ENCODE data around the gene VPS26C.

The VPS26C gene

GRCh38 chr21:37200641-37201480 is 66.3 kb downstream of the VPS26C start:
- DNase-seq: no peak

- peak; percentile 18 for DNase-seq
Measured at GRCh38 chr21:37199057-37199924, 67.8 kb downstream of the VPS26C start.

DNA sequence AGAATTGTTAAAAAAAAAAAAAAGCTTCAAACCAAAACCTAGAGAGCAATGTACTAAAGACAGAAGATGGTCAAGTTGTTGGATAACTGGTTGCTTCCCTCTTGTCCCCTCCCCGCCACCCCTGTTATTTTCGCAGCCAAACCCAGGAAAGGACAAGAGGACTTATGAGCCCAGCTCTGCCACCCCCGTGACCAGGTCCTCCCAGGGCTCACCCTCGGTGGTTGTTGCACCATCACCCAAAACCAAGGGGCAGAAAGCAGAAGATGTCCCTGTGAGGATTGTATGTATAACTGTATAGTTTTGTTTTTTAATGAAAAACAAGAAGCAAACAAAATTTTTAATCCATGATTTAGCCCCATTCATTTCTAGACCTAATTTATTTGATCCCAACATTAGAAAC is 69.4 kb downstream of the VPS26C start:
- DNase-seq: no peak

DNA sequence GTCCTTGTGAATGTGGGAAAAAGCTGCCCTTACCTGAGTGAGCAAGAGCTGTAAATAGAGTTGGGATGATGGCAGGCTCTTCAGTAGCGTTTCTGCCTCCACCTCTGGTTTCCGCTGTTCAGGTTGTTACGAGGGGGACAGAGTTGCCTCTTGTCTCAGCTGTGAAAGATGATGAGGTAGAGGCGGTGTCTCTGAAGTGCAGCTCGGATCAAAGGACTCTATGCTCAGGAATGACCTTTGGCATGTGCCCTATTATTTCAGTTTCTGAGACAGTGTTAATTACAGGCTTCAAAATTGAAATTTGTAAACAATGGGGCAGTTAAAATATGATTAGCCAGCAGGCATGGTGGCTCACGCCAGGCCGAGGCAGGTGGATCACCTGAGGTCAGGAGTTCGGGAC is 70.3 kb downstream of the VPS26C start:
- no peak for DNase-seq

DNA sequence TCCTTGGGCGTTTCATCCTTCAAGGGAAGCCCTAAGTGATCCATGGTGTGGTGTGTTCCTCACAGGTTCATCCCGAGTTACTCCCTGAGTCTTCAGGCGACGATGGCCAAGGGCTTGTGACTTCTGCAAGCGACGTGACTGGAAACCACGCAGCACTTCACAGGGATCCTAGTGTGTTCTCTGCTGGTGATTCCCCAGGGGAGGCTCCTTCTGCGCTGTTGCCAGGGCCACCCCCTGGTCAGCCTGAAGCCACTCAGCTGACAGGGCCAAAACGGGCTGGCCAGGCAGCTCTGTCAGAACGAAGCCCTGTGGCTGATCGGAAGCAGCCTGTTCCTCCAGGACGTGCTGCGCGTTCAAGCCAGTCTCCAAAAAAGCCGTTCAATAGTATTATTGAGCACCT is 71.5 kb downstream of the VPS26C start:
- DNase-seq: no peak

- DNase-seq: no peak
Measured at GRCh38 chr21:37195059-37195458, 72.1 kb downstream of the VPS26C start.

- no peak for DNase-seq
Measured at GRCh38 chr21:37193676-37194075, 73.5 kb downstream of the VPS26C start.

DNA sequence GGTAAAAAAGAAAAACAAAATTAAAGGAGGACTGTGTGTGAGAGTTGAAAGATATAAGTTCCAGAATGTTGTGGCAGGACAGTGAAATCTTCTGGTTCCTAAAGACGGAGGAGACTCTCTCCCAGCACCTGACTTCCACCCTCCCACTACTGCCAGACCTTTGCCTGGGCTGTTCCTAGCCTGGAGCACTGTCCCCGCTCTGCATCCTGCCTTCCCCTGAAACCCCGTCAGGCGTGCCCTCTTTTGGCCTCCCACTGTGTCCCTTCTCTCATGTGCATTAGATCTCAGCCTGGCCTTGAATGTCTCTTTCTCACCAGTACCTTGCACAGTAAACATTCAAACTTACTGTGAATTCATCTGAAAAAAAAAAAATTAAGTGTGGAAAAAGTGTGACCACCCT is 74.1 kb downstream of the VPS26C start:
- DNase-seq: no peak

DNA sequence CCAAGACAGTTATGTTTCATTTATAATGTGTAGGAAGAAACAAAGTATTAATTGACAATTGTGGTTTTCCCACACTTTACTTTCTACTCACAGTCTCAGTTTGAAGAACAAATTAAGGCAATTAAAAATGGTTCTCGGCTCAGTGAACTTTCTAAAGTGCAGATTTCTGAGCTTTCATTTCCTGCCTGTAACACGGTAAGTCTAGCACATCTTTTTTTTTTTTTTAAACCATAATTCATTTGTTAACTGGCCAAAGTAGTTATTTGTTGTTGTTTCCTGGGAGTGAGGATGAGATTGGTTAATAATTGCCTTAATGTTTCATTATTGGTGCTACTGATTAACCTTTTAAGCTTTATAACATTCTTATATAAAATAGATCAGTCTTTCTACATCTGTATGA is 75.1 kb downstream of the VPS26C start:
- no peak for DNase-seq

DNA sequence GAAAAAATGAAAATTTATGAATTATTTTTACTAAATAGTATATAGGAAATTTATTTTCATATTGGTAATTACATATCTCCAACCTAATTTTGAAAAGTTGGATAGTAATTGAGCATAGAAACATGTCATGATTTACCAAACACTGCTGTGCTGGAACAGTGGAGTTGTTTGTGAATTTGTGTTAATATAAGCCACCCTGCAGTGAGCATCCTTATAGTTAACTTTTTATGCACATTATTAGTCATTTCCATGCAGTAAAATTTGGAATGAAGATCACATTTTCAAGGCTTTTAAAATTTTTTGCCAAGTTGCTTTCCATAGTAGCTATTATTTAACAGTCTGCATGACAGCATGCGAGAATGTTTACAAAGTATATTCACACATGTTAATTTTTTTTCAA is 78.3 kb downstream of the VPS26C start:
- DNase-seq: no peak

GRCh38 chr21:37186983-37187382 is 80.2 kb downstream of the VPS26C start:
- no peak for DNase-seq

DNA sequence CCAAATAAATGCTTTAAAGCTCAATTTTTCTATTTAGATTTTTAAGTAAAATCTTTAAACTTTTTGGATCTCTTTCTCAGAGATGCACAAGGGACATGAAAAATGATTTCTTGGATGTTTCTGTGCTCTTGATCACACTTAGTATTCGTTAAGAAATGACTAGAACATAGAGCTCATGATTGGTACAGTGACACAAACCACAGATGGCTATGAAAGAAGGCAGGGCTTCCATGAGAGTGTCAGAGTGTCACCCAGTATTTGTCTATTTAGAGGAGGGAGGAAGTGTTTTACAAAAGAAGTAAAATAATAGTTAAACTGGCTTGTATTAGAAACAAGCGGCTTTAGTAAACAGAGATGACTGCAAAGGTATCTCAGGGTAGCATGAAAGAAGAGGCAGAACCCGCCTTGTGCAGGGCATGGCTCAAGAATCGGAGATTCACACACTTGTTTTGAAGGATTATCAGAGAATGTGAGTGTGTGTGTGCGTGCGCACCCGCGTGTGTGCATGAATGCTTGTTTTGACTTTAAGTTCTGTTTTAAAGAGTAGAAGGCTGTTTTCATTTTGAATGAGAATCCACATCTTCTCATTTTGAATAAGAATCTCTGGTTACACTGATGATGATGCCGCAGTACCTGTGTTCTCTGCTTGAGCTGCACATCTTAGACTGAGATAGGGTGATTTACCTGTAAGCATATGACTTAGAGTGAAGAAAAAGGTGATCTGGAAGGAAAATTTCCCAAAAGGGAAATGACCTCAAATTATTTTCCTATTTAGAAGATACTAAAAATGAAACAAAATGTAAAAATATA is 82.1 kb downstream of the VPS26C start:
- no peak for DNase-seq

DNA sequence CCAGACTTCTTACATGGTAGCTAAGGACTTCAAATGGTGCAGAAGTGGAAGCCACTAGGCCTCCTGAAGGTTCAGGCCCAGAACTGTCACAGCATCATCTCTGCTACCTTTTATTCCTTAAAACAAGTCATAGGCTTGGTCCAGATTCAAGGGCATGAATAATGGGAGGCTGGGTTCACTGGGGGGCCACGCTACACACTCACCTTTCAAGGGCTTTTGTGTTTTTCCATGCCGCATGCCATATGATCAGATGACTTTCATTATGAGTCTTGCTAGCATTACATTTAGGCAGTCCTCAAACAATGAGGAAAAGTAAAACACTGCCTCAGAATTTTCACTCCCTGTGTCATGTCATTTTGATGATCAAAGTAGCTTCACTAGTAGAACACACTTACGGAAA is 83.4 kb downstream of the VPS26C start:
- DNase-seq: no peak

DNA sequence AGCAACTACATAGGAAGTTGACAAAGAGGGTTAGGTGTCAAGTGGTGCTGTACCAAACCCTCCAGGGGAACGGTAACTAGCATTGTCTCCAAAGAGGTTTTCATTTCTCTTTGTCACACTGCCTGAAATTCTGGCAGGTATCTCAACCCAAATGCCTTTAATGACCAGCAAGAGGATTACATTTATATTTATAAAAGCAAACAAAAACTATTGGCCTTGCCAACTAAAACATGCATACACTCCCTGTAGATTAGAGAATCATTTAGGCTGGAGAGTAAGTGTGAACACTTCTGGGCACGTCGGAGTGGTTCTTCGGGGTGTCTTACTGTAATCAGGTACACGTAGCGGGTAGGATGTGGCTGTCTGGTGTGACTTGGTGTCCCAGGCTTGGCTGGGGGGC is 84.9 kb downstream of the VPS26C start:
- no peak for DNase-seq

GRCh38 chr21:37181059-37181458 is 86.1 kb downstream of the VPS26C start:
- no peak for DNase-seq

DNA sequence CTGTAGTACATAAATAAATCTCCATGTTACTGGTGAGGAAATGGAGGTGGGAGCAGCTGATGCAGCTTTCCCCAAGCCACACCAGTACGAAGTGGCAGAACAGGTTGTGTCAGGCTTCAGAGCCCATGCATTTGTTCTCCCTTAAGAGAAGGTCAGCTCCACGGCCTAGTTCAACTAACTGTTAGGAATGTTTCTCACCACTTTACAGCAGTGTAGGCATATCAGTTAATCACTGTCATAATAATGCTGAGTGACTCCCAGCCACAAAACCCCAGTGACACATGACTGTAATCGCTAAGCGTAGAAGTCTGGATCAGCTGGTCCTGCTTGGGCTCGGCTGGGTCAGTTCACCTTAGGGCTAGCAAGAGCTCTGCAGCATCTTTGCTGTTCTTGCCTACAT is 90.4 kb downstream of the VPS26C start:
- DNase-seq: no peak
